HG03103 (cell line): ENCODE measurements around the gene ADIRF.
"Not testable (repeated sequence)": the region's sequence is repeated elsewhere in the genome, so short reads cannot be mapped to it uniquely, and the experiment has no call there.

ENCODE experiments used
- ATAC-seq: cut with Tn5 transposase; IDR thresholded peaks from one replicate; pipeline ENCODE4 v1.9.1; 2021; ENCODE audit warnings: low read depth; ENCODE audit not compliant: unreplicated experiment

Gene ADIRF

DNA sequence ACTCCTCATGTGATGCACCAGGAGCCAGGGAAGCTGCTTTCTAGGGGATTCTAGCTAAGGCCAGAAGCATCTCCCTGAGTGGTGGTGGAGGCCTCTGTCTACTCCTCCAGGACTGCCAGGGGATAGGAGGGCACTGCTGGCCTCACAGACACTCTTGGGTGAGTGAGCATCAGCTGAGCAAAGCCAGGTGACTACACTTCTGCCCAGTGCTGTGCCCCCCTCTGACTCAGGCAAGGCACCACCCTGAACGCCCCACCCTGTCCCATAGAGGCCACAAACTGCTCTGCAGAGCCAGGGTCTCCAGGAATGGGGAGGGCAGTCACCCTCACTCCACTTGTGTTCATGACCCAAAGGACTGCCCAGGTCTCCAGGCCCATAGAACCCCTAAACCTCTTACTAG lies 51.2 kb downstream of the ADIRF start:
- ATAC-seq: not testable (repeated sequence)

DNA sequence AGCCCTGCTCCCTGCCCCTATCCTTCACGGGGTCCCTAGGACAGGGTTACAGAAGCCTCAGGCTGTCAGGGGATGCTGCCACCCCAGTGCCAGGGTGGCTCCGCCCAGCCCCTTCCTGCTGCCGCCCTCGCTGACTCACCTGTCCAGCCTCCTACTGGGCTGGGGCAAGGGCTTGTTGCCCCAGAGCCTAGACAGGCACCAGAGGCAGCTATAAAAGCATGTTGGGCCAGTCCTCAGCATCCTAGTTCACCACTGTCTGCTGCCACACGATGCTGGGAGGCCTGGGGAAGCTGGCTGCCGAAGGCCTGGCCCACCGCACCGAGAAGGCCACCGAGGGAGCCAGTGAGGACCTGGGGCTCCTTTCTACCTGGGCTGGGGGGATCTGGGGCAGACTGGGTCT lies 51.8 kb downstream of the ADIRF start, which contains the start of gene FAM25A:
FAM25A (plus strand) TSS at position 239 of the 400 bp plus-strand sequence; CDS start at position 270, 31 bp downstream.
- not testable (repeated sequence) for ATAC-seq
